ENCODE data around the gene UBE3C.
A peak's percentile ranks its signal among the peaks of the same experiment; 100 is the strongest.

The UBE3C gene

GRCh38 chr7:157183832-157184231 is 45.1 kb downstream of the UBE3C start:
- no peak for DNase-seq

DNA sequence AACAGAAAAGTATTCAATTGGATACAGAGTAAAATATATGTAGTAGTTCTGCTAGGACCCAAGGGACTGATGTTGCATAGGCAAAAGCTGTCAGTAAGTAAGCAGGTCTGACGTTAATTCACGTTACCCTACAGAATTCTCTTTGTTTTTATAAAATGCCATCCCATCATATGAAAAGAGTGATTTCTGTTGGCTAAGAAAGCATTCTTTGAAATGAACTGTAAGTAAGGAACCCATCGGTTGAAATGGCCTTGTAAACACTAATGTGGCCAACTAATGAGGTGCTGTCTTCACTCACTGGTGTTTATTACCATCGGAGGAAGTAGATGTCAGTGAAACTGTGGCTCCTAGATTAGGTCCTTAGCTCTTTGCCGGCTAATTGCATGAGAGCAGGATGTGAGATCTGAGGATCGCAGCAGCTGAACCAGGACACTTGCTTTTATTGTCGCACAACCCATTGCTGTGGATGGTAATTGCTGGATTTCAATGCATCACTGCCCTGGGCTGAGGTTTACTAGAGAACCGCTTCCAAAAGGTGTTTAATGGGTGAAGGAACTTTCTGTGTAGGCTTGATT is 49.5 kb downstream of the UBE3C start:
- no peak for DNase-seq

DNA sequence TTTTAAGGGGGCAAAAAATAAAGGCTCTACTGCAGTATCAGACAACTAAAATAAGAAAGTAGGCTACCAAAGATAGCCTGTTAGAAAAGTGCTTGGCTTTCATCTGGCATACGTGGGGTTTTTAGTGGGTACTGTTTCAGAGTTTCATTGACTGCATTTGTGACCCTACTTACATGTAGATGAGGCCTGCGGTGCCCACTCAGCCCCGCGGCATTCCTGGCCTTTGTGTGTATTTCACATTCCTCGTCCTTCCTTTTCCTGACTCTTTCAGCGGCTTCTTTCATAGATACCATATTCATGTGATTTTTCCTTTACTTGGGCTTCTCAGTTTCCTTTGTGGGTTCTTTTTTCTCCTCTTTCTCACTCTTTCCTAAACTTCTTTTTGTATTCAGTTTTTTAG is 50.7 kb downstream of the UBE3C start:
- no peak for DNase-seq

GRCh38 chr7:157192861-157193260 is 54.1 kb downstream of the UBE3C start:
- DNase-seq: no peak

DNA sequence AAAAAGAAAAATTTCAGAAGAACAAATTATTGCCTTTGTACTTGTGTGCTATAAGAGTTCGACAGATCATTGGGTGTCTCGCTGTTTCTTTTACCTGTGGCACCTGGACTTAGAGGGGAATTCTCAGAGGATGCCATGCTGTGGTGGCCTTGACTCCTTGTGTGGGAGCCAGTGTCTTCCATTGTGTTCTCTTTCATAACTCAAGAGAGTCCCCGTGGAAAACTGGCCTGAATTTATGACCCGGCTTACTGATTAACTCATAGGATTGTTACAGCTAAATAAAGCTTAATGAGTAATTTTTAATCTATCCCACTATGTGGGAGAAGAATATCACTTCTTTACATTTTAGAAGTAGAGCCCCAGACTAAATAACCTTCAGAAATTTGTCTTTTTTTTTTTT is 54.5 kb downstream of the UBE3C start:
- DNase-seq: no peak

GRCh38 chr7:157194948-157195347 is 56.2 kb downstream of the UBE3C start:
- no peak for DNase-seq

GRCh38 chr7:157195868-157196267 is 57.1 kb downstream of the UBE3C start:
- DNase-seq: no peak

DNA sequence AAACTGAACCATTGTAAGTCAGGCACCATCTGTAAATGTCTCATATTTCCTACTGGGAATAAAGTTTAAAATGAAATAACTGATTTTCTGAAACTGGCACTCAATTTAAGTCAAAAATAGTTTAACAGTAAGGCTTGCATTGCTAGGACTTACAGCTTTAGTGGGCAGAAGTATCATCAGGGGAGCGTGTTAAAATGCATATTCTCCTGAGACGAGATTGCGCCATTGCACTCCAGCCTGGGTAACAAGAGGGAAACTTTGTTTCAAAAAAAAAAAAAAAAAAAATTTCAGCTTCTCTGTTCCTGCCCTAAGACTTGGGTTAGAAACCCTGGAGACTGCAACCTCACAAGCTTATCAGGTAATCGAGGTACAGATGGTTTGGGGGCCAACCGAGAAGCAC is 65.4 kb downstream of the UBE3C start:
- DNase-seq: no peak

- no peak for DNase-seq
These were observed 66.7 kb downstream of the UBE3C start for GRCh38 chr7:157205438-157205837.

- no peak for DNase-seq
These were observed 70.1 kb downstream of the UBE3C start for GRCh38 chr7:157208571-157209413.

GRCh38 chr7:157210682-157211081 is 72.0 kb downstream of the UBE3C start:
- DNase-seq: no peak

DNA sequence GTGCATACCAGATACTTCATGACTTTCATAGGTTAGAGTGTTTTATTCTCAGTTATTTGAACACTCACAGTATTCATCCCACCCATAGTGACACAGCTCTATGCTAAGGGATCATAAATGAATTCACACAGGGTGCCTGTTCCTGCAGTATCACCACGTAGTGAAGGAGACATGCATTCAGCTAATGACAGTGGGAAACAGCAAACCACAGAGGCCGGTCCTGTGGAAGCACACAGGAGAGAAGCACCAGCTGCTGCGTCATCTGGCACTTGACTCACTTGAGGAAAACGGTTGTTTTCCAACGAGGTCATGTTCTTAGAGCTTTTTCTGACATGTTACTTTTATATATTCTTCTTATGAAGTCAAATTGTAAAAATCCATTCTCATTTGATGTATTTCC is 73.0 kb downstream of the UBE3C start:
- no peak for DNase-seq

DNA sequence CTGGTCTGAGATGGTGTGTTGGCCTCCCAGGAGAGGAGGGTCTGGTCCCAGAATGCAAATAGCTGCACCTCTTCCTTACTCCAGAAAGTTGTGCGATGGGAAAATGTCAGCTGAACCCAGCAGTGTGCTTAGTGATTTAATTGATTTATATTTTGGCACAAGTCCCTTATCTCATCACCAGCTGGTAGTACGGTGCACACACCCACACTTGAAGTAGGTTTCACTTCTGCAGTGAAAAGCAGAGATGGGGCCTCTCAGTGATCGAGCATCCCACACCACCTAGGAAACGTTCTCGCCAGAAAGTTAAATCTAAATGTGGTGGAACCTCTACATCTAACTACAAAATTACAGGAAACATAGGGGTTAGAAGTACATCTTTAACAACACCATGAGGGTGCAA is 80.4 kb downstream of the UBE3C start:
- DNase-seq: no peak

- no peak for DNase-seq
These were observed 82.3 kb downstream of the UBE3C start for GRCh38 chr7:157220916-157221569.

DNA sequence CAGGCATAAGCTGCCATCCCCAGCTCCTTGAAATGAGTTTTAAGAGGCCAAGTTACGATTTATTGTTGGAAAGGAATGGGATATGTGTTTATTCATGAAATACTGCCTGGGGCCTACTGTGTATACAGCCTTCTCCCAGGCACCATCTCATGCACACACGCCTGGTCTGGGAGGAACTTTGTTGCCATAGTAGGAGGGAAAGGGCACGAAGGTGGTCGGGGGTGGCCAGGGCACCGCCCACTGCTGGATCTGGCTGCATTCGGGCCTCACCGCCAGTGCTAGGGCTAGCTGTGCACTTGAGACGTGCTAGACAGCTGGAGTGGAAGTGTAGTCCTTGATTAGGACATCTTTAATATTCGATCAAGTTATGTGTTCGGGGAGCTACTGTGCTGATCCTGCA is 84.0 kb downstream of the UBE3C start:
- no peak for DNase-seq

- DNase-seq: peak; percentile 13
These were observed 85.9 kb downstream of the UBE3C start for GRCh38 chr7:157224627-157225026.

GRCh38 chr7:157228864-157229422 is 90.2 kb downstream of the UBE3C start:
- DNase-seq: peak; percentile 39

GRCh38 chr7:157233677-157234076 is 95.0 kb downstream of the UBE3C start:
- no peak for DNase-seq

DNA sequence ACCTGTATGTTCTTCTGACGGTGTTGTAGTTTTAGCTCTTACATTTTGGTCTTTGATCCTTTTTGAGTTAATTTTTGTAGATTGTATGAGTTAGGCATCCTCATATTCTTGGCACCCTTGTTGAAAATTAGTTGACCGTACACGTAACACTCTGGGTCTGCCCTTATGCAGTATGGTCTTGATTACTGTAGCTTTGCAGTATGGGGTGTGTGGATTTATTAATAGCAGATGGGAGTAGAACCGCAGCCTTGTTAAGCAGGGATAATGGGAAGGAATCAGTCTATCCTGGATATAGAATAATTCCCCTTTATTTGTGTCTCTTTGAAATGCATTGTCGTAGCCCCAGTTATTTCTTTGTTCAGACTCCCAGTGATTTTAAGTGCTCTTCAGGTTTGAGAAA is 95.5 kb downstream of the UBE3C start:
- DNase-seq: no peak

DNA sequence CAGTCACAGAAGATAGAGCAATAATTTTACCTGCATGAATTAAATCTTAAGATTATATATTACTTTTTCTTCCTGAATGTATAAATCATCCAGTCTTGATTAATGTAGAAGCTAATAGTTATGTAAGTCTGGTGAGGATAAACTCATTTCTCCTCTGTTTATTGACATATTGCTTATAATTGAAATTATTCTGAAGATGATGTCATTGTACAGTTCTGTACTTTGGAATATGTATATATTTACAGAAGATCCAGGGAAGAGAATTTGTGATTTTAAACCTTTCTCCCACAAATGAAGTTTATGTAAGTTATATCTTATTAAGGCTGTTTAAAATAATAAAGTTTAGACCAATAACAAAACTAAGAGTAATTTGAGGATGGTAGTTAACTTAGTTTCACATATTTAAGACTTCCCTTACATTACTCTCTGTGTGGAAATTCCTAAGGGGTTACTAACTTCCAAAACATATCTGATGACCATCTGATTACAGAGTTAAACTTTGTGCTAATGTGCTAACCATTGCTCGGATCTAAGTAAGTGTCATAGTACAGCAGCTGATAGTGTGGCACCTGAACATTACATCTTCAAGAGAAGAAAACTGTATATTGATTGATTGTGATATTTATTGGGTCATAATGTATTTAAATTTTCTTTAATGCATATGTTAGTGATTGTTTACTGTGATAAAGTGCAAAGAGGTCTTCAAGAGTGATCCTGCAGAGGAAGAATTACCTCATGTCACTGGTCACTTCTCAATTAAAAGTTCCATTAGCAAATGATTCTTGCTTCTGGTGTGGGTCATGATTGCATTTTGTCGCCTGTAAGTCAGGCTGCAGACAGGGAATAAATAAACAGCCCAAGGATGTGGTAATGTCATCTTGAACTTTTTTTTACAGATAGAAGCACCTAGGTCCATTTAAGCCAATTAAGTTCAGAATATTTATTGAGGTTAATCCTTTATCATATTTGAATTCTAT is 96.9 kb downstream of the UBE3C start:
- DNase-seq: no peak

DNA sequence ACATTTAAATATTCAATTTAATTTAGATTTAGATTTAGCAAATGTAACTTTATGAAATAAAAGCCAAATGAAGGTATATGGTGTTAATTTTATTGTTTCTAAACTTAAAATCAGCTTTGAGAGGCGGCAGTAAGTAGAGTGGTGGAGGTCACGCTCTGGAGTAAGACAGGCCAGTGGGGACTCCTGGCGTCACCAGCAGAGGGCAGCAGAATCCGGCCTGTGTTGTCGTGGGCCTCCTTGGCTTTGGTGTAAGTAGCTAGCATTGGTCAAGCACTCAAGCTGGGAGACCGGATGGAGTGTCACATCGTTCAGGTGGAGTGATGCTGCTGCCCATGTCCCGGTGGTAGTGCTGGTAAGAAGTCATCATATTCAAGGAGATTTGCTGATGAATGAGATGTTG is 99.4 kb downstream of the UBE3C start:
- DNase-seq: no peak

- no peak for DNase-seq
These were observed 101.0 kb downstream of the UBE3C start for GRCh38 chr7:157239571-157240270.

All from NCI-H69 (cell line).